ENCODE results near the gene PIN1.

PIN1 gene

DNA sequence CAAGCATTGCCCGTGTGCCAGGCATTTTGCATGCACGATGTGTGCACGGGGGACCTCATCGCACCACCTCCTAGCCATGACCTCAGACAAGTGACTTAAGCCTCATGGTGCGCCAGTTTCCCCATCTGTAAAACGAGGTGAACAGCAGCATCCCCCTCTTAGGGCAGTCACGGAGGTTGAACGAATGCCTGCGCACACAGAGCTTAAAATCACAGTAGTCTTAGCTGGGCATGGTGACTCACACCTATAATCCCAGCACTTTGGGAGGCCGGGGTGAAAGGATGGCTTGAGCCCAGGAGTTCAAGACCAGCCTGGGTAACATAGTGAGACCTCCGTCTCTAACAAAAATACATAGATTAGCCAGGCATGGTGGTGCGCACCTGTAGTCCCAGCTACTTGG lies 48.6 kb downstream of the PIN1 start:
- Histone ChIP-seq H3K9ac (ENCODE audit: low read length) (no peak overlapping the region), H3K4me3 (ENCODE audit: low read length) (no peak overlapping the region), H3K4me1 (ENCODE audit: control insufficient read depth, insufficient read depth, low read length) (no peaks in the 10 kb centered on the region), H3K27me3 (ENCODE audit: control insufficient read depth, insufficient read depth, low read length) (no peaks in the 10 kb centered on the region), H3K36me3 (ENCODE audit: control insufficient read depth, insufficient read depth, low read length) (no peaks in the 10 kb centered on the region), H3K9me3 (ENCODE audit: control insufficient read depth, low read length) (no peaks in the 10 kb centered on the region)

DNA sequence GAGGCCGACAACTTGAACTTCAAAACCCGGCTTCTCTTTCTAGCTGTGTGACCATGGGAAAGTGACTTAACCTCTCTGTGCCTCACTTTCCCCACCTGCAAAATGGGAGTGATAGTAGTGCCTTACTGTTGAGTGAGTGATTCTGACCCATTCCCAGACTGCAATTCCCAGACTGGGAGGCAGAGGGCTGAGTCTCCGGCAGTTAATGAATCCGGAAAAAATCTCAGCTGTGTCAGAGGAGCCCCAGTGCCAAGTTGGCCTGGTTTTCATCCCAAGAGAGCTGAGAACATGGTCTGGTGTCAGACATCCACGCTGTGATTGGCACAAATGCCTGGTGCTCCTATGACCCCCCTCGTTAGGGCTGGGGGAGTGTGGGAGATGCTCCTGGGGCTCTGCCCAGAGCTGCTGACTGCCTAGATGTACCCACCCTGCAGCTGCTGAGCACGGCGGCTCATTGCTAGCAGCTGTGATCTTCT lies 50.0 kb downstream of the PIN1 start:
- Histone ChIP-seq H3K9ac (ENCODE audit: low read length) (no peak overlapping the region), H3K36me3 (ENCODE audit: control insufficient read depth, insufficient read depth, low read length) (no peaks in the 10 kb centered on the region), H3K4me3 (ENCODE audit: low read length) (no peak overlapping the region), H3K9me3 (ENCODE audit: control insufficient read depth, low read length) (no peaks in the 10 kb centered on the region), H3K27me3 (ENCODE audit: control insufficient read depth, insufficient read depth, low read length) (no peaks in the 10 kb centered on the region), H3K4me1 (ENCODE audit: control insufficient read depth, insufficient read depth, low read length) (no peaks in the 10 kb centered on the region)

DNA sequence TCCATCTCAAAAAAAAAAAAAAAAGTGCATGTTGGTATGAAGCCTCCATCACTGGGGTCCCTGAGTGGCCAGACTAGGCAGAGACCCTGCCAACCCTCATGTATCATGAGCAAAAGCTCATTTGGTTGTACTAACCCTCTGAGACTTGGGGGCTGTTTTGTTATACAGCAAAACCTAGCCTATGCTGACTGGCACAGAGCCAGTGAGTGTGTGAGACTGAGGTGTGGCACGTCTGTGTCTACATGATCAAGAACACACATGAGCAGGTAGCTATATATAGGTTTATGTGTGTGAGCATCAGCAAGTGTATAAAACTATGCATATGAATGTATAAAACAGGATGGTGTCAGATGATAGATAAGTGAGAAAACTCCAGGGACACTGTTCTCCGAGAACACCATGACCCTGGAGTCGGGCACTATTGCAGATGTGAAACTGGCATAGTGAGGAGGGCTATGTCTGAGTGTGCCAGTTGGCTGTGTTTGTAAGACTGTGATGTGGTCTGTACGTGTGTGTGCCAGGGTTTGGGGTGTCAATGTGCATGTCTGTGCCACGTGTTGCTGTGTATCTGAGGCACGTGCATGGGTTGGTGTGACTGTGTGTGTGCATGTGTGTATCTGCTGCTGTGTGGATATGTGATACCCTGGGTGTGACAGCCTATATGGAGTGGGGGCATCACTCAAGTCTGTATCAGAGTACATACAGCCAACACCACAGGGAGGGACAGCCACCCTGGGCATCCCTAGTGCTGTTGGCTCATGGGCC lies 56.7 kb downstream of the PIN1 start:
- no peaks in the 10 kb centered on the region for H3K9me3 ChIP-seq (ENCODE audit: control insufficient read depth, low read length)
- H3K4me3 ChIP-seq (ENCODE audit: low read length), result no peak overlapping the region
- H3K36me3 ChIP-seq (ENCODE audit: control insufficient read depth, insufficient read depth, low read length), result no peaks in the 10 kb centered on the region
- H3K9ac ChIP-seq (ENCODE audit: low read length), result no peak overlapping the region
- no peaks in the 10 kb centered on the region for H3K4me1 ChIP-seq (ENCODE audit: control insufficient read depth, insufficient read depth, low read length)
- no peaks in the 10 kb centered on the region for H3K27me3 ChIP-seq (ENCODE audit: control insufficient read depth, insufficient read depth, low read length)

Measured in mucosa of stomach (tissue), 1 donor.